Mesenchymal stem cell (in vitro differentiated cells and primary cell): ENCODE measurements around the gene ALDH1A1.

ENCODE experiments used
- DNase-seq: peaks from one replicate; pipeline ENCODE4 v3.0.0-alpha.2; 2013
- H2AFZ ChIP-seq: one replicate; pipeline ENCODE4 v1.6.1; 2013; ENCODE audit warnings: low read depth, mild to moderate bottlenecking, control low read depth, inconsistent platforms, low read length, moderate library complexity
- H2AK5ac ChIP-seq: 2 replicates; pipeline ENCODE4 v1.6.1; 2013; ENCODE audit warnings: low read length, moderate library complexity, mild to moderate bottlenecking, inconsistent platforms; ENCODE audit not compliant: severe bottlenecking
- H2BK120ac ChIP-seq: one replicate; pipeline ENCODE4 v1.6.1; 2013; ENCODE audit warnings: low read depth, mild to moderate bottlenecking, inconsistent platforms, low read length, moderate library complexity
- H2BK12ac ChIP-seq, 2 experiments: one replicate each; pipeline ENCODE4 v1.6.1; 2013; ENCODE audit warnings: inconsistent platforms in 2 of 2, low read length in 2 of 2, mild to moderate bottlenecking in 2 of 2, moderate library complexity in 2 of 2, control low read depth in 1 of 2
- H2BK15ac ChIP-seq: one replicate; pipeline ENCODE4 v1.6.1; 2013; ENCODE audit warnings: mild to moderate bottlenecking, low read depth, inconsistent platforms; ENCODE audit not compliant: poor library complexity, severe bottlenecking
- H2BK5ac ChIP-seq: 2 replicates; pipeline ENCODE4 v1.6.1; 2013; ENCODE audit warnings: low read depth, mild to moderate bottlenecking, low read length, control low read depth, inconsistent platforms; ENCODE audit not compliant: poor library complexity, severe bottlenecking
- H3K14ac ChIP-seq, 2 experiments: one replicate each; pipeline ENCODE4 v1.6.1; 2013; ENCODE audit warnings: inconsistent platforms in 2 of 2, low read length in 2 of 2, control low read depth in 1 of 2, mild to moderate bottlenecking in 1 of 2, moderate library complexity in 1 of 2
- H3K18ac ChIP-seq, 2 experiments: one replicate each; pipeline ENCODE4 v1.6.1; 2013; ENCODE audit warnings: inconsistent platforms in 2 of 2, low read length in 2 of 2, control low read depth in 1 of 2, low read depth in 1 of 2, mild to moderate bottlenecking in 1 of 2
- H3K23ac ChIP-seq, 2 experiments: one replicate each; pipeline ENCODE4 v1.6.1; 2013; ENCODE audit warnings: inconsistent platforms in 2 of 2, low read length in 2 of 2, mild to moderate bottlenecking in 2 of 2, moderate library complexity in 2 of 2, control low read depth in 1 of 2
- H3K27ac ChIP-seq: 2 replicates; pipeline ENCODE4 v1.5.1; 2013; ENCODE audit warnings: mild to moderate bottlenecking, moderate library complexity, low read length, control low read depth, inconsistent platforms; ENCODE audit not compliant: poor library complexity, severe bottlenecking
- H3K27me3 ChIP-seq, 2 experiments: 2 replicates each; pipeline versions ENCODE4 v1.6.1 to v1.7.0; 2013; ENCODE audit warnings: low read length in 2 of 2, mild to moderate bottlenecking in 2 of 2, moderate library complexity in 2 of 2, control low read depth in 1 of 2, inconsistent platforms in 1 of 2; ENCODE audit not compliant: control insufficient read depth in 1 of 2, insufficient read depth in 1 of 2
- H3K36me3 ChIP-seq, 2 experiments: 2 replicates each; pipeline versions ENCODE4 v1.6.1 to v1.7.0; 2013; ENCODE audit warnings: low read length in 2 of 2, control low read depth in 1 of 2, inconsistent platforms in 1 of 2, low read depth in 1 of 2, mild to moderate bottlenecking in 1 of 2; ENCODE audit not compliant: insufficient read depth in 2 of 2, control insufficient read depth in 1 of 2
- H3K4ac ChIP-seq, 2 experiments: one replicate each; pipeline ENCODE4 v1.6.1; 2013; ENCODE audit warnings: inconsistent platforms in 2 of 2, low read length in 2 of 2, mild to moderate bottlenecking in 2 of 2, moderate library complexity in 2 of 2, control low read depth in 1 of 2, low read depth in 1 of 2
- H3K4me1 ChIP-seq: 2 replicates; pipeline ENCODE4 v1.6.1; 2013; ENCODE audit warnings: low read depth, low read length, control low read depth; ENCODE audit not compliant: control insufficient read depth, insufficient read depth
- H3K4me2 ChIP-seq: 2 replicates; pipeline ENCODE4 v1.6.1; 2013; ENCODE audit warnings: low read length, mild to moderate bottlenecking, inconsistent platforms; ENCODE audit not compliant: poor library complexity, severe bottlenecking
- H3K4me3 ChIP-seq, 2 experiments: 2 replicates each; pipeline versions ENCODE4 v1.5.1 to v1.7.0; 2013; ENCODE audit warnings: low read length in 2 of 2, mild to moderate bottlenecking in 2 of 2, control low read depth in 1 of 2, low read depth in 1 of 2; ENCODE audit not compliant: insufficient read depth in 1 of 2
- H3K79me1 ChIP-seq: replicated peaks from 2 replicates; pipeline ENCODE4 v1.6.1; 2013; ENCODE audit warnings: mild to moderate bottlenecking, control low read depth, low read length, inconsistent platforms; ENCODE audit not compliant: poor library complexity, severe bottlenecking
- H3K9ac ChIP-seq: 2 replicates; pipeline ENCODE4 v1.7.0; 2013; ENCODE audit warnings: mild to moderate bottlenecking, low read length, moderate library complexity
- H3K9me3 ChIP-seq: 2 replicates; pipeline ENCODE4 v1.7.0; 2013; ENCODE audit warnings: mild to moderate bottlenecking, low read length; ENCODE audit not compliant: control insufficient read depth
- H4K8ac ChIP-seq: one replicate; pipeline ENCODE4 v1.6.1; 2013; ENCODE audit warnings: inconsistent platforms, mild to moderate bottlenecking, low read length, moderate library complexity
- H4K91ac ChIP-seq: one replicate; pipeline ENCODE4 v1.6.1; 2013; ENCODE audit warnings: mild to moderate bottlenecking, low read length, inconsistent platforms
- WGBS: methylation state at CpG from one replicate; pipeline ENCODE4 v1.1.7; 2013; ENCODE audit warnings: mixed read lengths; 5-methylcytosine and 5-hydroxymethylcytosine counted together

Gene ALDH1A1

GRCh38 chr9:72883875-72884274 lies 69.0 kb downstream of the ALDH1A1 start:
- 88% methylated on average over 2 of the region's 3 CpGs for WGBS
- no peaks in the 10 kb centered on the region for H3K4me1 ChIP-seq
- H3K79me1 ChIP-seq: no peaks in the 10 kb centered on the region
- H3K27ac ChIP-seq: no peak overlapping the region
- no peak overlapping the region for H2BK5ac ChIP-seq
- no peak overlapping the region for H4K8ac ChIP-seq
- H3K23ac ChIP-seq: no peak overlapping the region
- H2BK120ac ChIP-seq: peak overlapping the region; percentile 34
- H2AK5ac ChIP-seq: no peak overlapping the region
- H3K27me3 ChIP-seq: peaks cover 0 to 6% of the 10 kb centered on the region in 2 experiments
- no peak overlapping the region for H2AFZ ChIP-seq
- H3K14ac ChIP-seq: no peak overlapping the region
- H3K9me3 ChIP-seq: peaks cover 2% of the 10 kb centered on the region
- H2BK12ac ChIP-seq: no peak overlapping the region
- H4K91ac ChIP-seq: no peak overlapping the region
- no peak overlapping the region for H3K4me3 ChIP-seq
- no peaks in the 10 kb centered on the region for H3K36me3 ChIP-seq
- H3K18ac ChIP-seq: no peak overlapping the region
- no peak overlapping the region for H3K9ac ChIP-seq
- no peak overlapping the region for H3K4me2 ChIP-seq
- H2BK15ac ChIP-seq: no peak overlapping the region
- no peak for DNase-seq
- H3K4ac ChIP-seq: no peak overlapping the region

- no peak overlapping the region for H3K4me3 ChIP-seq
- peaks cover 0 to 6% of the 10 kb centered on the region in 2 experiments for H3K27me3 ChIP-seq
- H2BK12ac ChIP-seq: no peak overlapping the region
- no peak overlapping the region for H3K14ac ChIP-seq
- H2AK5ac ChIP-seq: no peak overlapping the region
- H3K9ac ChIP-seq: no peak overlapping the region
- H3K36me3 ChIP-seq: no peaks in the 10 kb centered on the region
- H3K23ac ChIP-seq: no peak overlapping the region
- no peak overlapping the region for H2BK5ac ChIP-seq
- 89% methylated on average over 6 of the region's 6 CpGs for WGBS
- no peak overlapping the region for H3K4me2 ChIP-seq
- H3K9me3 ChIP-seq: no peaks in the 10 kb centered on the region
- H4K8ac ChIP-seq: no peak overlapping the region
- H4K91ac ChIP-seq: no peak overlapping the region
- no peak overlapping the region for H3K18ac ChIP-seq
- no peak overlapping the region for H3K4ac ChIP-seq
- no peak overlapping the region for H2BK120ac ChIP-seq
- DNase-seq: no peak
- no peak overlapping the region for H3K27ac ChIP-seq
- H3K4me1 ChIP-seq: no peaks in the 10 kb centered on the region
- H2AFZ ChIP-seq: no peak overlapping the region
- no peak overlapping the region for H2BK15ac ChIP-seq
- no peaks in the 10 kb centered on the region for H3K79me1 ChIP-seq
These were observed 70.6 kb downstream of the ALDH1A1 start for GRCh38 chr9:72882117-72882775.

GRCh38 chr9:72880821-72881220 lies 72.0 kb downstream of the ALDH1A1 start:
- Histone ChIP-seq H2BK15ac (no peak overlapping the region), H2AFZ (no peak overlapping the region), H3K36me3 (no peaks in the 10 kb centered on the region), H3K4me2 (no peak overlapping the region), H3K4ac (no peak overlapping the region), H3K14ac (no peak overlapping the region), H3K4me3 (no peak overlapping the region), H3K79me1 (no peaks in the 10 kb centered on the region), H3K18ac (no peak overlapping the region), H4K91ac (no peak overlapping the region), H4K8ac (no peak overlapping the region), H3K27ac (no peak overlapping the region), H2AK5ac (no peak overlapping the region), H3K9me3 (no peaks in the 10 kb centered on the region), H3K9ac (no peak overlapping the region), H3K27me3 (peaks cover 0 to 6% of the 10 kb centered on the region in 2 experiments), H2BK5ac (no peak overlapping the region), H3K23ac (no peak overlapping the region), H2BK120ac (no peak overlapping the region), H2BK12ac (no peak overlapping the region), H3K4me1 (no peaks in the 10 kb centered on the region)
- WGBS: 74% methylated on average over 1 of the region's 2 CpGs
- no peak for DNase-seq

- no peaks in the 10 kb centered on the region for H3K9me3 ChIP-seq
- H2AFZ ChIP-seq: no peak overlapping the region
- no peak overlapping the region for H3K4ac ChIP-seq
- no peak overlapping the region for H2BK120ac ChIP-seq
- no peak overlapping the region for H3K9ac ChIP-seq
- no peak overlapping the region for H3K27ac ChIP-seq
- no peak overlapping the region for H2BK5ac ChIP-seq
- no peak overlapping the region for H3K23ac ChIP-seq
- no peaks in the 10 kb centered on the region for H3K27me3 ChIP-seq
- H4K8ac ChIP-seq: no peak overlapping the region
- no peak overlapping the region for H3K18ac ChIP-seq
- no peaks in the 10 kb centered on the region for H3K79me1 ChIP-seq
- DNase-seq: no peak
- no peak overlapping the region for H2AK5ac ChIP-seq
- no peak overlapping the region for H2BK15ac ChIP-seq
- no peak overlapping the region for H4K91ac ChIP-seq
- H3K4me1 ChIP-seq: no peaks in the 10 kb centered on the region
- H3K4me2 ChIP-seq: no peak overlapping the region
- no peaks in the 10 kb centered on the region for H3K36me3 ChIP-seq
- H3K14ac ChIP-seq: no peak overlapping the region
- no peak overlapping the region for H3K4me3 ChIP-seq
- H2BK12ac ChIP-seq: no peak overlapping the region
These were observed 77.6 kb downstream of the ALDH1A1 start for GRCh38 chr9:72875221-72875620.
